ENCODE measurements around the gene SEMA6A.

The SEMA6A gene

GRCh38 chr5:116415182-116415581 is 159.4 kb downstream of the SEMA6A start:
- Histone ChIP-seq H3K4me2 (ENCODE audit: low read length) (no peak overlapping the region), H3K27me3 (ENCODE audit: insufficient read depth, low read length) (no peaks in the 10 kb centered on the region), H3F3A (ENCODE audit: insufficient read depth, low read length) (no peaks in the 10 kb centered on the region), H3K27ac (ENCODE audit: low read depth, low read length, poor library complexity, severe bottlenecking) (no peak overlapping the region), H3K36me3 (ENCODE audit: insufficient read depth, low read length) (no peaks in the 10 kb centered on the region), H2AFZ (ENCODE audit: low read length) (no peak overlapping the region), H3K9me2 (ENCODE audit: low read depth, low read length) (no peaks in the 10 kb centered on the region), H3K4me3 (ENCODE audit: low read depth, low read length, poor library complexity, severe bottlenecking) (no peak overlapping the region), H3K4me1 (ENCODE audit: insufficient read depth, low read length, severe bottlenecking) (no peaks in the 10 kb centered on the region), H3K9ac (ENCODE audit: low read length) (no peak overlapping the region), H4K20me1 (ENCODE audit: insufficient read depth, low read length) (no peaks in the 10 kb centered on the region), H3K79me2 (ENCODE audit: insufficient read depth, low read length) (no peaks in the 10 kb centered on the region), H3K9me3 (ENCODE audit: low read length) (no peaks in the 10 kb centered on the region)
- TF ChIP-seq EZH2 (IDR thresholded peaks at IDR 0.05; ENCODE audit: borderline replicate concordance, low read length) (no peak), CTCF (IDR thresholded peaks at IDR 0.05; ENCODE audit: low read length) (no peak)

- H3K9me2 ChIP-seq (ENCODE audit: low read depth, low read length): no peaks in the 10 kb centered on the region
- H3K4me3 ChIP-seq (ENCODE audit: low read depth, low read length, poor library complexity, severe bottlenecking): no peak overlapping the region
- H3K4me1 ChIP-seq (ENCODE audit: insufficient read depth, low read length, severe bottlenecking): no peaks in the 10 kb centered on the region
- no peaks in the 10 kb centered on the region for H3K79me2 ChIP-seq (ENCODE audit: insufficient read depth, low read length)
- H3K9me3 ChIP-seq (ENCODE audit: low read length): no peaks in the 10 kb centered on the region
- H3K9ac ChIP-seq (ENCODE audit: low read length): no peak overlapping the region
- H4K20me1 ChIP-seq (ENCODE audit: insufficient read depth, low read length): no peaks in the 10 kb centered on the region
- H3K27me3 ChIP-seq (ENCODE audit: insufficient read depth, low read length): no peaks in the 10 kb centered on the region
- H3K27ac ChIP-seq (ENCODE audit: low read depth, low read length, poor library complexity, severe bottlenecking): no peak overlapping the region
- H3F3A ChIP-seq (ENCODE audit: insufficient read depth, low read length): no peaks in the 10 kb centered on the region
- no peak overlapping the region for H3K4me2 ChIP-seq (ENCODE audit: low read length)
- no peaks in the 10 kb centered on the region for H3K36me3 ChIP-seq (ENCODE audit: insufficient read depth, low read length)
- H2AFZ ChIP-seq (ENCODE audit: low read length): no peak overlapping the region
- TF ChIP-seq CTCF (IDR thresholded peaks at IDR 0.05; ENCODE audit: low read length) (no peak), EZH2 (IDR thresholded peaks at IDR 0.05; ENCODE audit: borderline replicate concordance, low read length) (no peak)
These were observed 163.5 kb downstream of the SEMA6A start for GRCh38 chr5:116411101-116411571.

- Histone ChIP-seq H3K4me1 (ENCODE audit: insufficient read depth, low read length, severe bottlenecking) (no peaks in the 10 kb centered on the region), H3K9me2 (ENCODE audit: low read depth, low read length) (no peaks in the 10 kb centered on the region), H3K9me3 (ENCODE audit: low read length) (no peaks in the 10 kb centered on the region), H3K27me3 (ENCODE audit: insufficient read depth, low read length) (no peaks in the 10 kb centered on the region), H3K4me3 (ENCODE audit: low read depth, low read length, poor library complexity, severe bottlenecking) (no peak overlapping the region), H3K27ac (ENCODE audit: low read depth, low read length, poor library complexity, severe bottlenecking) (no peak overlapping the region), H3K36me3 (ENCODE audit: insufficient read depth, low read length) (no peaks in the 10 kb centered on the region), H2AFZ (ENCODE audit: low read length) (no peak overlapping the region), H3K4me2 (ENCODE audit: low read length) (no peak overlapping the region), H4K20me1 (ENCODE audit: insufficient read depth, low read length) (no peaks in the 10 kb centered on the region), H3K79me2 (ENCODE audit: insufficient read depth, low read length) (no peaks in the 10 kb centered on the region), H3F3A (ENCODE audit: insufficient read depth, low read length) (no peaks in the 10 kb centered on the region), H3K9ac (ENCODE audit: low read length) (no peak overlapping the region)
- TF ChIP-seq CTCF (IDR thresholded peaks at IDR 0.05; ENCODE audit: low read length) (no peak), EZH2 (IDR thresholded peaks at IDR 0.05; ENCODE audit: borderline replicate concordance, low read length) (no peak)
These were observed 164.2 kb downstream of the SEMA6A start for GRCh38 chr5:116410336-116410890.
